Limb (tissue), 2 donors: ENCODE data around the gene RNASEH1.

Experiments used
- DNase-seq, 2 donors: peaks; one replicate each; pipeline ENCODE4 v3.0.0-alpha.2; 2016; ENCODE audit errors: extremely low spot score in 2 of 2

The RNASEH1 gene

GRCh38 chr2:3558205-3559014, at the start of gene RNASEH1:
RNASEH1 (minus strand) TSS chr2:3558333; CDS start chr2:3558260, 73 bp downstream.
- DNase-seq: peak; percentile 98 to 99

GRCh38 chr2:3606370-3607201, 48.5 kb upstream of the RNASEH1 start:
- no peak for DNase-seq

- DNase-seq: no peak
Observed at GRCh38 chr2:3606028-3606369, 47.9 kb upstream of the RNASEH1 start.

GRCh38 chr2:3604991-3605961, 47.1 kb upstream of the RNASEH1 start:
- DNase-seq: peak in 1 of 2 donors; percentile 86

- no peak for DNase-seq
Observed at GRCh38 chr2:3604207-3604877, 46.2 kb upstream of the RNASEH1 start.

GRCh38 chr2:3603536-3604206, 45.5 kb upstream of the RNASEH1 start:
- DNase-seq: no peak

- no peak for DNase-seq
Observed at GRCh38 chr2:3602553-3603339, 44.6 kb upstream of the RNASEH1 start.

GRCh38 chr2:3601561-3602271, 43.6 kb upstream of the RNASEH1 start:
- DNase-seq: no peak

GRCh38 chr2:3600256-3600855, 42.2 kb upstream of the RNASEH1 start:
- DNase-seq: no peak

GRCh38 chr2:3598912-3599854, 41.0 kb upstream of the RNASEH1 start:
- no peak for DNase-seq

- DNase-seq: no peak
Observed at GRCh38 chr2:3598197-3598910, 40.2 kb upstream of the RNASEH1 start.

- DNase-seq: no peak
Observed at GRCh38 chr2:3597567-3597966, 39.4 kb upstream of the RNASEH1 start.

GRCh38 chr2:3596901-3597417, 38.8 kb upstream of the RNASEH1 start:
- no peak for DNase-seq

GRCh38 chr2:3595985-3596384, 37.9 kb upstream of the RNASEH1 start:
- no peak for DNase-seq

- DNase-seq: no peak
Observed at GRCh38 chr2:3595404-3595803, 37.3 kb upstream of the RNASEH1 start.

- DNase-seq: no peak
Observed at GRCh38 chr2:3594493-3595281, 36.6 kb upstream of the RNASEH1 start, which contains the start of gene COLEC11. COLEC11 (plus strand) TSS chr2:3595112; CDS start chr2:3604341, 9,229 bp downstream.
